HG03460 (cell line): Measurements from ENCODE around the gene CAMSAP2.

Experiments
- ATAC-seq: cut with Tn5 transposase; IDR thresholded peaks from one replicate; pipeline ENCODE4 v1.9.1; 2021; ENCODE audit not compliant: unreplicated experiment

Gene CAMSAP2

GRCh38 chr1:200874694-200875093 is 136.0 kb downstream of the CAMSAP2 start:
- no peak for ATAC-seq

- no peak for ATAC-seq
Observed at GRCh38 chr1:200875416-200875815, 136.7 kb downstream of the CAMSAP2 start.

GRCh38 chr1:200877010-200877409 is 138.3 kb downstream of the CAMSAP2 start:
- no peak for ATAC-seq

GRCh38 chr1:200877839-200878551 is 139.3 kb downstream of the CAMSAP2 start:
- peak; percentile 72 for ATAC-seq

GRCh38 chr1:200880212-200880611 is 141.5 kb downstream of the CAMSAP2 start:
- ATAC-seq, result peak; percentile 47

- ATAC-seq, result no peak
Observed at GRCh38 chr1:200883118-200883517, 144.4 kb downstream of the CAMSAP2 start.

GRCh38 chr1:200885623-200886402 is 147.1 kb downstream of the CAMSAP2 start:
- ATAC-seq, result no peak

- ATAC-seq, result no peak
Observed at GRCh38 chr1:200886594-200886993, 147.9 kb downstream of the CAMSAP2 start.

- no peak for ATAC-seq
Observed at GRCh38 chr1:200887036-200887435, 148.3 kb downstream of the CAMSAP2 start.

GRCh38 chr1:200887772-200888348 is 149.2 kb downstream of the CAMSAP2 start:
- no peak for ATAC-seq

- peak; percentile 85 for ATAC-seq
Observed at GRCh38 chr1:200888349-200888838, 149.7 kb downstream of the CAMSAP2 start.

- ATAC-seq, result no peak
Observed at GRCh38 chr1:200889571-200889970, 150.9 kb downstream of the CAMSAP2 start.

- no peak for ATAC-seq
Observed at GRCh38 chr1:200890027-200890426, 151.3 kb downstream of the CAMSAP2 start.

GRCh38 chr1:200890818-200891773 is 152.4 kb downstream of the CAMSAP2 start:
- no peak for ATAC-seq

GRCh38 chr1:200891774-200892157 is 153.1 kb downstream of the CAMSAP2 start:
- no peak for ATAC-seq

- no peak for ATAC-seq
Observed at GRCh38 chr1:200892546-200892945, 153.9 kb downstream of the CAMSAP2 start.

- ATAC-seq, result no peak
Observed at GRCh38 chr1:200892958-200893357, 154.3 kb downstream of the CAMSAP2 start.

GRCh38 chr1:200893411-200893901 is 154.8 kb downstream of the CAMSAP2 start:
- ATAC-seq, result no peak

- ATAC-seq, result no peak
Observed at GRCh38 chr1:200894712-200895442, 156.2 kb downstream of the CAMSAP2 start, which contains the start of gene INAVA. Gene INAVA (plus strand): TSS chr1:200894900. CDS start chr1:200898401, 3,501 bp downstream.

GRCh38 chr1:200895443-200895789 is 156.7 kb downstream of the CAMSAP2 start:
- no peak for ATAC-seq
